LNCaP clone FGC (cell line): ENCODE results near the gene PCED1A.

Experiments used
- DNase-seq: peaks from one replicate; pipeline ENCODE4 v3.0.0-alpha.2; 2011; ENCODE audit warnings: low read depth
- H3K4me3 ChIP-seq: 2 replicates; pipeline ENCODE4 v1.5.1; 2011; ENCODE audit warnings: mild to moderate bottlenecking, low read depth, low read length, control low read depth
- TF ChIP-seq, protein P1 (sequence below): IDR thresholded peaks from 2 replicates; pipeline ENCODE4 v1.5.1; 2012; ENCODE audit warnings: mild to moderate bottlenecking; ENCODE audit not compliant: control insufficient read depth, insufficient read depth; ENCODE audit errors: extremely low read depth

Gene PCED1A

GRCh38 chr20:2817341-2817726 is 23.1 kb downstream of the PCED1A start:
- DNase-seq = no peak
- H3K4me3 ChIP-seq = no peak overlapping the region
- TF ChIP-seq, protein P1, sequence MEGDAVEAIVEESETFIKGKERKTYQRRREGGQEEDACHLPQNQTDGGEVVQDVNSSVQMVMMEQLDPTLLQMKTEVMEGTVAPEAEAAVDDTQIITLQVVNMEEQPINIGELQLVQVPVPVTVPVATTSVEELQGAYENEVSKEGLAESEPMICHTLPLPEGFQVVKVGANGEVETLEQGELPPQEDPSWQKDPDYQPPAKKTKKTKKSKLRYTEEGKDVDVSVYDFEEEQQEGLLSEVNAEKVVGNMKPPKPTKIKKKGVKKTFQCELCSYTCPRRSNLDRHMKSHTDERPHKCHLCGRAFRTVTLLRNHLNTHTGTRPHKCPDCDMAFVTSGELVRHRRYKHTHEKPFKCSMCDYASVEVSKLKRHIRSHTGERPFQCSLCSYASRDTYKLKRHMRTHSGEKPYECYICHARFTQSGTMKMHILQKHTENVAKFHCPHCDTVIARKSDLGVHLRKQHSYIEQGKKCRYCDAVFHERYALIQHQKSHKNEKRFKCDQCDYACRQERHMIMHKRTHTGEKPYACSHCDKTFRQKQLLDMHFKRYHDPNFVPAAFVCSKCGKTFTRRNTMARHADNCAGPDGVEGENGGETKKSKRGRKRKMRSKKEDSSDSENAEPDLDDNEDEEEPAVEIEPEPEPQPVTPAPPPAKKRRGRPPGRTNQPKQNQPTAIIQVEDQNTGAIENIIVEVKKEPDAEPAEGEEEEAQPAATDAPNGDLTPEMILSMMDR = no peak

- TF ChIP-seq, protein P1 = no peak
- no peak for DNase-seq
- H3K4me3 ChIP-seq = no peak overlapping the region
These were observed 23.7 kb downstream of the PCED1A start for GRCh38 chr20:2816583-2817340.

GRCh38 chr20:2816030-2816582 is 24.3 kb downstream of the PCED1A start, which contains the start of gene TMEM239:
TSS of gene TMEM239 (plus strand) at chr20:2816364. CDS start at chr20:2816555, 191 bp downstream.
- no peak for DNase-seq
- TF ChIP-seq, protein P1 = no peak

GRCh38 chr20:2815242-2815900 is 25.1 kb downstream of the PCED1A start:
- TF ChIP-seq, protein P1 = no peak
- no peak overlapping the region for H3K4me3 ChIP-seq
- DNase-seq = no peak

More at GRCh38 chr20:2816030-2816582, 24.3 kb downstream of the PCED1A start, which contains the start of gene TMEM239:
- no peak within 1 kb of the TSS for H3K4me3 ChIP-seq

GRCh38 chr20:2814587-2815051 is 25.8 kb downstream of the PCED1A start, which contains the start of gene C20orf141:
TSS of gene C20orf141 (plus strand) at chr20:2814987. CDS start at chr20:2815185, 198 bp downstream.
- DNase-seq = no peak
- TF ChIP-seq, protein P1 = no peak
- no peak within 1 kb of the TSS for H3K4me3 ChIP-seq

GRCh38 chr20:2814076-2814475 is 26.4 kb downstream of the PCED1A start:
- DNase-seq = no peak
- H3K4me3 ChIP-seq = no peak overlapping the region
- TF ChIP-seq, protein P1 = no peak
